ENCODE results near the gene SLC45A1. TPM values are rescaled to one million over a fixed set of nuclear protein-coding genes. Genes with fewer than 3 reads are reported as not detected.

SLC45A1 gene
- total and polyA plus RNA-seq, 2 donors (not counting 1 experiment from before 2014, with no cell fraction given) = 0.54 to 0.64 TPM

DNA sequence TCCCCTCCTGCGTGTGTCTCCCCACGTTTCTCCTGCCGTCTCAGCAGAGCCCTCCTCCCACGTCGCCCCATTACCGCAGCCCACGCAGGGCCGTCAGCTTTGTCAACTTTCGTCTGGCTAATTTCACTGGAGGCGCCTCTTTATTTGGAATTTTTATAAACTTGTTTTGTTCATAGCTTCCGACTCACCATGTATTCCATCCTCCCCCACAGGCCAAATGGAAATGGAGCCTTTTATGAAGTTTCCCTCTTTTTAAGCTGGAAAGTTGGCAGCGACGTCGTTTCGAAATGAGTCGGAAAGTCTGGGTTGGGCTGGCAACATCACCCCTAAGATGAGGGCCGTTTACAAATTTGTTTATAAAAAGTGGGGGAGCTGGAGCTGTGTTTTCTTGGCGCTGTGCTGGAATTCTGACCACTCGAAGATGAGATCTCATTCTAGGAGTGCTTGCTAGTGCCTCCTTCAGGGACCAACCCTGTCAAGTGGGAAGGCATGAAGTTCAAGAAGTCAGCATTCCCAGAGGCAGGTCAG, 23.7 kb upstream of the SLC45A1 start:
- no peak overlapping the region for H3K9ac ChIP-seq (ENCODE audit: low read length)
- TF ChIP-seq EZH2 (IDR thresholded peaks at IDR 0.05; ENCODE audit: borderline replicate concordance, insufficient read depth, low read depth, low read length, poor library complexity, severe bottlenecking) (no peak), CTCF (IDR thresholded peaks at IDR 0.05) (no peak)
- H3K9me3 ChIP-seq (ENCODE audit: control extremely low read depth in 1 of 3, control insufficient read depth in 2 of 3, insufficient read depth in 1 of 3, low read length in 2 of 3) = no peaks in the 10 kb centered on the region
- H3K27ac ChIP-seq (ENCODE audit: low read length in 2 of 2) = no peak overlapping the region
- Mint-ChIP-seq H3K4me3 (no peak overlapping the region), H3K27me3 (peaks cover 21% of the 10 kb centered on the region), H3K9me3 (ENCODE audit: insufficient read depth) (no peaks in the 10 kb centered on the region), H3K4me1 (no peaks in the 10 kb centered on the region), H3K27ac (no peak overlapping the region)
- no peaks in the 10 kb centered on the region for H3K36me3 ChIP-seq (replicated peaks in 1 of 2; ENCODE audit: control extremely low read depth in 1 of 2, control insufficient read depth in 1 of 2, extremely low read depth in 1 of 2, insufficient read depth in 2 of 2, low read length in 1 of 2)
- 92% methylated on average over 11 of the region's 19 CpGs for WGBS (ENCODE audit: insufficient coverage)
- H3K27me3 ChIP-seq (replicated peaks in 1 of 4; ENCODE audit: control extremely low read depth in 1 of 4, control insufficient read depth in 3 of 4, insufficient read depth in 4 of 4, low read length in 3 of 4) = no peaks in the 10 kb centered on the region
- H2AFZ ChIP-seq (ENCODE audit: insufficient read depth, low read depth, low read length, poor library complexity, severe bottlenecking) = no peak overlapping the region
- H3K4me3 ChIP-seq (ENCODE audit: control extremely low read depth in 1 of 5, extremely low read depth in 1 of 5, insufficient read depth in 1 of 5, low read depth in 2 of 5, low read length in 4 of 5) = no peak overlapping the region
- ChIA-PET CTCF (no interaction called here), POLR2A (no interaction called here)
- ATAC-seq (ENCODE audit: low read depth) = no peak
- intact Hi-C loops (cut with micrococcal nuclease) = no loop called here
- H4K20me1 ChIP-seq (ENCODE audit: control insufficient read depth, insufficient read depth, low read length, poor library complexity, severe bottlenecking) = no peaks in the 10 kb centered on the region
- H3K4me2 ChIP-seq (replicated peaks; ENCODE audit: low read depth, low read length, poor library complexity, severe bottlenecking) = no peak overlapping the region
- DNase-seq = no peak
- H3K4me1 ChIP-seq (ENCODE audit: control insufficient read depth in 2 of 2, insufficient read depth in 2 of 2, low read length in 2 of 2) = no peaks in the 10 kb centered on the region
- H3K79me2 ChIP-seq (ENCODE audit: control insufficient read depth, insufficient read depth, low read length) = no peaks in the 10 kb centered on the region

- Histone ChIP-seq H3K27ac (ENCODE audit: low read length in 2 of 2) (no peak overlapping the region), H3K36me3 (replicated peaks in 1 of 2; ENCODE audit: control extremely low read depth in 1 of 2, control insufficient read depth in 1 of 2, extremely low read depth in 1 of 2, insufficient read depth in 2 of 2, low read length in 1 of 2) (no peaks in the 10 kb centered on the region), H4K20me1 (ENCODE audit: control insufficient read depth, insufficient read depth, low read length, poor library complexity, severe bottlenecking) (no peaks in the 10 kb centered on the region), H3K9me3 (ENCODE audit: control extremely low read depth in 1 of 3, control insufficient read depth in 2 of 3, insufficient read depth in 1 of 3, low read length in 2 of 3) (no peaks in the 10 kb centered on the region), H3K4me2 (replicated peaks; ENCODE audit: low read depth, low read length, poor library complexity, severe bottlenecking) (no peak overlapping the region), H3K9ac (ENCODE audit: low read length) (no peak overlapping the region), H3K79me2 (ENCODE audit: control insufficient read depth, insufficient read depth, low read length) (no peaks in the 10 kb centered on the region), H2AFZ (ENCODE audit: insufficient read depth, low read depth, low read length, poor library complexity, severe bottlenecking) (no peak overlapping the region), H3K27me3 (replicated peaks in 1 of 4; ENCODE audit: control extremely low read depth in 1 of 4, control insufficient read depth in 3 of 4, insufficient read depth in 4 of 4, low read length in 3 of 4) (peaks cover 0 to 16% (median 4%) of the 10 kb centered on the region in 4 experiments), H3K4me3 (ENCODE audit: control extremely low read depth in 1 of 5, extremely low read depth in 1 of 5, insufficient read depth in 1 of 5, low read depth in 2 of 5, low read length in 4 of 5) (no peak overlapping the region), H3K4me1 (ENCODE audit: control insufficient read depth in 2 of 2, insufficient read depth in 2 of 2, low read length in 2 of 2) (no peaks in the 10 kb centered on the region)
- no peak overlapping the region for H3K27ac Mint-ChIP-seq
- H3K4me3 Mint-ChIP-seq = no peak overlapping the region
- ChIA-PET CTCF (no interaction called here), POLR2A (no interaction called here)
- no peak for ATAC-seq (ENCODE audit: low read depth)
- intact Hi-C loops (cut with micrococcal nuclease) = no loop called here
- no peak for DNase-seq
- 60% methylated on average over 1 of the region's 4 CpGs for WGBS (ENCODE audit: insufficient coverage)
- H3K9me3 Mint-ChIP-seq (ENCODE audit: insufficient read depth) = no peaks in the 10 kb centered on the region
- H3K27me3 Mint-ChIP-seq = peaks cover 23% of the 10 kb centered on the region
- no peak for TF ChIP-seq EZH2 (IDR thresholded peaks at IDR 0.05; ENCODE audit: borderline replicate concordance, insufficient read depth, low read depth, low read length, poor library complexity, severe bottlenecking)
- TF ChIP-seq CTCF (IDR thresholded peaks at IDR 0.05) = no peak
- no peaks in the 10 kb centered on the region for H3K4me1 Mint-ChIP-seq
Measured at GRCh38 chr1:8297245-8297644, 20.7 kb upstream of the SLC45A1 start.
